Activated CD4-positive, alpha-beta T cell treated with anti-CD3 and anti-CD28 coated beads, Interleukin-2, amount 50 U/mL, for 48 hours (primary cell): ENCODE results near the gene SMIM38.
"Not testable (repeated sequence)": the region's sequence is repeated elsewhere in the genome, so short reads cannot be mapped to it uniquely, and the experiment has no call there.

Source experiments
- DNase-seq, 2 experiments: peaks; one replicate each; pipeline ENCODE4 v3.0.0-alpha.2; 2020

The SMIM38 gene

GRCh38 chr11:69141742-69142141 lies 14.0 kb upstream of the SMIM38 start:
- DNase-seq, result no peak

- DNase-seq, result no peak
Measured at GRCh38 chr11:69142895-69143294, 12.8 kb upstream of the SMIM38 start.

DNA sequence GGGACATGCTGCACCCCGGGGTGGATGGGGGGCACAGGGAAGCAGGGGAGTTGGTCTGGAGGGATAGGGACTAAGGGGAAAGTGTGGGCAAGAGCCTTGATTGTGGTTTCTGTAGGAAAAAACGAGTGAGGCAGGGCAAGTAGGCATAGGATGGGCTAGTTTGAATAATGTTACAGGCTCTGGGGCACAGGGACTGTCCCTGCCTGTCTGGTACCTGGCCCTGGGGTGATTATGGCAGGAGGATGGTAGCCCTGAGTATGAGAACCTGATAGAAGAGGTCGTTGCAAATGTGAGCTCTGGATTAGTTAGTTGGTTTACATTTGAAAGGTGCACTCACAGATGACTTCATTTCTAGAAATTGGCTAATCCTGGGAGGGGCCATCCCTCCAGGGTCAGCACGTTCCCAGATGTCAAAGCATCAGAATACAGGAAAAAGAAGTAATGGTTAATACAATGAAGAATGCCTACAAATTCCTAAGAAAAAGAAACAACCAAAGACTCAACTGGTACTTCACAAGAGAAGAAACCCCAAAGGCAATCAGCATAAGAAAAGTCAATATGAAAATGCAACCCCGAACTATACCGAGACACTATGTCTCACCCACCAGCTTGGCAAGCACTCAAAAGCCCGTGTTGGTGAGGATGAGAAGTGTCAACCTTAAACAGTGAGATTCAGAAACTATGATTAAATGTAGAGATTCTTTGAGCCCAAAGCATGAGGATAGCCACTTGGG lies 11.3 kb upstream of the SMIM38 start:
- DNase-seq, result peak; percentile 54 to 65

GRCh38 chr11:69145050-69145380 lies 10.7 kb upstream of the SMIM38 start:
- no peak for DNase-seq

DNA sequence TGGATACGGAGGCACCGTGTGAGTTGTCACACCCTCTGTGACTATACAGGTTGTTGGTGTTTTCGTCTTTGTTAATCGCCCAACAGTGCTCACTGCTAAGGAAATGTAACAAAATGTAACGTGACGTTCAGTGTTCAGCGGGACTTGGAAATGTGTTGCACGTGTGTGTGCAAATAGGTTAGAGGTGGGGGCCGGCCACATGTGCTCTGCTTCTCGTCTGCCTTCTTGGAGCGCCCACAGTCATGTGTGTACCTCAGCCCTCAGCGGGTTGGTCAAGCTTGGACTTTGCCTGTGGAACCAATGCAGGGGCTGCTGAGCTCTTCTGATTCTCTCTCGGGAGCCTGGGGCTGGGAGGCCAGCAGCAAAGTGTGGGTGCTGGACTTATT lies 7.4 kb upstream of the SMIM38 start:
- no peak for DNase-seq

GRCh38 chr11:69148806-69149205 lies 6.9 kb upstream of the SMIM38 start:
- DNase-seq, result no peak

DNA sequence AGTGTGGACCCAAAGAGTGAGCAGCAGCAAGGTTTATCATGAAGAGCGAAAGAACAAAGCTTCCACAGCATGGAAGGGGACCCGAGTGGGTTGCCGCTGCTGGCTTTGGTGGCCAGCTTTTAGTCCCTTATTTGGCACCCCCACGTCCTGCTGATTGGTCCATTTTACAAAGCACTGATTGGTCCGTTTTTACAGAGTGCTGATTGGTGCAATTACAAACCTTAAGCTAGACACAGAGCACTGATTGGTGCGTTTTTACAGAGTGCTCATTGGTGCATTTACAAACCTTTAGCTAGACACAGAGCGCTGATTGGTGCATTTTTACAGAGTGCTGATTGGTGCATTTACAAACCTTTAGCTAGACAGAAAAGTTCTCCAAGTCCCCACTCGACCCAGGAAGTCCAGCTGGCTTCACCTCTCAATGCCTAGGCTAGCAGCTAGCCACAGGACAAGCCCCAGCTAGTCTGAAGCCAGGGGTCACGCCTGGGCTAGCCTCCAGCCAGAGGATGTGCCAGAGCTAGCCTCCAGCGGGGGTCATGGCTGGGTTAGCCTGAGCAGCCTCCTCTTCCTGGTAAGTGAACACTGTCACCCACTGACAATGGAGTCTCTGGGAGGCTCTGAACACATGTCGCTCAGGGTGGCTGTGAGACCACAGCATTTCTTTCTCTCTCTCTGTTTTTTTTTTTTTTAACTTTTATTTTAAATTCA lies 6.2 kb upstream of the SMIM38 start:
- not testable (repeated sequence) for DNase-seq

GRCh38 chr11:69150175-69150574 lies 5.6 kb upstream of the SMIM38 start:
- DNase-seq, result no peak

DNA sequence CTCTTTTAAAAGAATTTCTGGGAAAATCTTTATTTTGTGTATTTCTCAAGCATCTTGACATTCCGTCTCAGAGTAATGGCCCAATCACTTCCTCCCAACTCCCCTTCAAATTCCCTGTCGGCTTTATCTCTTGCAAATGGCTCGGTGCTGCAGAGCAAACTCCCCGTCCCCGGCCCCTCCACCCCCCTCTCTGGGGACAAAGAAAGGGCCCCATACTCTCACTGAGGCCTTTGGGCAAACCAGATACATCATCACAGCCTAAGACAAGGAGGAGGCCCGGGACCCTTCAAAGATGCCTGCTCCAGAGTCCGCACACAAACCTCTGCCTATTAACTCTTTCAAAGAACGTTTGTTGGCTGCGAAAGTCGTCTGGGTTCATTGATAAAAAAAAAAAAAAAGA lies 3.9 kb upstream of the SMIM38 start:
- DNase-seq, result no peak

GRCh38 chr11:69152733-69153421 lies 2.9 kb upstream of the SMIM38 start:
- no peak for DNase-seq

- no peak for DNase-seq
Measured at GRCh38 chr11:69153661-69154060, 2.1 kb upstream of the SMIM38 start.

- no peak for DNase-seq
Measured at GRCh38 chr11:69154211-69154913, 1.4 kb upstream of the SMIM38 start.

- DNase-seq, result no peak
Measured at GRCh38 chr11:69154938-69155301, 815 bp upstream of the SMIM38 start.

- no peak for DNase-seq
Measured at GRCh38 chr11:69156235-69156639, 502 bp downstream of the SMIM38 start.

GRCh38 chr11:69156673-69157155 lies 979 bp downstream of the SMIM38 start:
- no peak for DNase-seq

DNA sequence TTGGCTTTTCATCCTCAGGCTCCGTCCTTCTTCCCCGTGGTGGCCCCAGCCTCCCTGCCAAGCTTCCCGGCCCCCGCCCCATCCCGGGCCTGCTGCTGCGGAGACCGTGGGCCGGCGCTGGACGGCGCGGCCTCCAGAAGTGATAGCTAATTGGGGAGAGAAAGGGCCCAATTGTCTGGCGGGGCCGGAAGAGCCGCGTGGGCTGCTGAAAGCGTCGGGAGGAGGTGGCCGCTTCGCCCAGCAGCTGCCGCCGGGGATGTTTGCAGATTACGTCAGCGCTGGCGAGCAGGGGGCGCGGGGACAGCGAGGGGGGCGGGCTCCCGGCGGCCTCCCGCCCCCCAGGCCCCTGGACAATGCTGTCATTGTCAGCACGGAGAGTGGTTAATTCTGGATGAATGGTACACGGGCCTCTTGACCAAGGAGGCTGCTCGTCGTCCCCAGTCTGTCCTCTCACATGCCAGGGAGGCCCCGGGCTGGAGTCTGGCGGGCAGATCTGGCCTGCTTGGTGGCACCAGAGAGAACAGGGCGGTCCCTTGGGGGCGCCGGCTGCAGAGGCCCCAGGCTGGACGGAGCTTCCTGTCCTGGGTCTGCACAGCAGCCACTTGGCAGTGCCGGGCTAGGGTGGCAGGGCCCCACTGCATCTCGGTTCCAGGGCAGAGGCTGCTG lies 1.6 kb downstream of the SMIM38 start:
- no peak for DNase-seq

DNA sequence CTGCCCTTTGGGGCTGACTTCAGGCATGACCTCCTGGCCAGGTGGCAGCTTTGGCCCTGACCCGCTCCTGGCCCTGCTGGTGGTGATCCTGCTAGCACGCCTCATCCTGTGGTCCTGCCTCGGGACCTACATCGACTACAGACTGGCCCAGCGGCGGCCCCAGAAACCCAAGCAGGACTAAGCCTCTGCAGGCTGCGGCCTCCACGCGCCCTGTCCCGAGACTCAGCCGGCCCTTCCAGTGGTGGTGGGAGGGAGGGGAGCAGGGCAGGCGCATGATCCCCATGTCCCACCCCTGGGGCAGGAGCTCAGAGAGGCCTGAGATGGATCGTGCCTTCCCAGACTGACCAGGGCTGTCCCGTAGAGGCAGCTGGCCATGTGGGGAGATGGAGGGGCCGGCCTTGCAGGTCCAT lies 2.1 kb downstream of the SMIM38 start:
- no peak for DNase-seq

DNA sequence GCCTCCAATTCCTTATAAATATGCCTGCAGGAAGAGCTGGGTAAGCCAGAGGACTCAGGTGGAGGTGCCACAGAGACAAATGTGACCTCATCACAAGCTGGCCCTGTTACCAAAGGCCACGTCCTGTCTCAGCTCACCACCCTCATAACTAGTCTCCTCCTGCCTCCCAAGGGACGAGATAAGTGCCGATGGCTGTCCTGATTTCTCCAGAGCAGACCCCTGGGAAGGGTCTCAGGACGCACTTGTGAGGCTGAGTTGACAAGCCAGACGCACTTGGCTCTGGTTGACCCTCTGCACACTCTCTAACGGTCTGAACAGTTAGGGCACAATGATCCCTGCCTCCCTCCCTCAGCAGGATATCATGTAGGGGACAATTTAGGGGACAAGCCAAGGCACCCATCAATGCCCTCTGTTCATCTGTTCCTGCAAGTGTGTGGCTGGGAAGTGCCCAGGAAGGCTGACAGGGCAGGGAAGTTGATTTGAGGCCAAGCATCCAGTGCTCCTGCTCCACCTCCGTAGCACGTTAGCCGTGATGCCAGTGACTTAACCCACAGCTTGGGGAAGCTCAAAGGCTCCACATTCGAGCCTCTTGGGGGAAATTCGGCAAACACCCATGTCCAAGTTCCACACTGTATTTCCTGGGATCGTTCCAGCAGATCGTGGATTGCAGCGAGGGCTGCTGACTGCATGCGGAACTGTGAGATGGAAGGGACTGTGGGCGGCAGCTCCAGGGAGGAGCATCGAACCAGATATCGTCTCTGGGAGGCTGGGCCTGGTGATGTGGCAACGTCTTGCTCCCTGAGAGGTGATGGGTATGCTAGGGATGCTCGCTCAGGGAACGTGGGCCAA lies 2.8 kb downstream of the SMIM38 start:
- DNase-seq, result no peak

DNA sequence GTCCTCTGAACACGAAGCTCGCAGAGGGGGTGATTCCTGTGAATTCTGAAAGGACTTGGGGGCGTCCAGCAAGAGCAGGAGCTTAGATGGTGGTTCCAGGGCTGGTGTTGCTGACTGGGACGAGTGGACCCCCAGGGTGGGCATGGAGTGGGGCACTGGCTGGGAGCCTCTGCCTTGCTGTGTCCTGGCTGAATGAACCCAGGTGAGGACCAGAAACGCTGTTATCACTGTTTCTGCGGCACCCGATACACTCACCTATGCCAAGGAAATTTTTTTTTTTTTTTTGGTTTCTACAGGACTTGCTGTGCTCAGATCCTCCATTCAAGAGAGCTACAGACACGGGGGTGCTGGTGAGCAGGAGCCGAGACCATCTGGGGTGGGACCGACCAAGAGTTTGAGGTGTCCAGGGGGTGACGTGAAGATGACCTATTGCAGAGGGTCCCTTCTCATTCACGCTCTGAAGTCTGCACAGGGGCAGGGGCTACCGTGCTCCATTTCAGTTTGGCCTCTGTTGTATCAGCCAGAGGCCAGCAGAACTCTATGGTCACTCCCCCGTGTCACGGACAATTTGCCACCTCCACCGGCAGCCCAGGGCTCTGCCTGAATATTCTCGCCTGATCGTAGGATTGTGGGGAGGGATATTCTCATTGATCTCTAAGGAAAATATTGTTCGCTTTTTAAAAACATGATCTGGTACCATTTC lies 3.6 kb downstream of the SMIM38 start:
- no peak for DNase-seq

DNA sequence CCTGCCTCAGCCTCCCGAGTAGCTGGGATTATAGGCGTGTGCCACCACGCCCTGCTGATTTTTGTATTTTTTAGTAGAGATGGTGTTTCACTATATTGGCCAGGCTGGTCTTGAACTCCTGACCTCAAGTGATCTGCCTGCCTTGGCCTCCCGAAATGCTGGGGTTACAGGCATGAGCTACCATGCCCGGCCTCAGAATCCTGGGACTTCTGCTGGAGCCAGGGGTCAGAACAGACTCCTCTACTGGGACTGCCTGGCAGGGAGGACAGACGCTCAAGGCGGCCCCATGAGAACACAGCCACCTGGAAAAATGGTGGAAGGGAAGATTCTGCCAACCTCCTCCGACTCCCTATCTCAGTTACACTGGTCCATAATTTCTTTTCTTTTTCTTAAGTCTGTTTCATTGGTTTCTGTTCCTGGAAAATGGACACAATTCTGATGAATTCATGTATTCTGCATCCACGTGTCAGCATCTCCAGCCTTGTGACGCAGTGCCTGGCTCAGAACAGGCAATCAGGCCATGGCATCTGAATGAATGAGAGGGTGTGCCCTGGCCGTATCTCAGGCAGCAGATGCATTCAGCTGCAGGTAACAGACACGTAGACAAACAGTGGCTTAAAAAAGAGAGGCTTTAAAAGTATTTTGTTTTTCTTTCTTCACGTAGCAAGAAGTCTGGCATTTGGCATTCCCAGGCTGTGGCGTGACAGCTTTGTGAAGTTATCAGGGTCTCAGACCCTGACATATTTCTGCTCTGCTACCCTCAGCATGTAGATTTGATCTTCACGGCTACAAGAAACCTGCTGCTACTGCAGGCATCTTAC lies 4.8 kb downstream of the SMIM38 start:
- DNase-seq, result no peak

DNA sequence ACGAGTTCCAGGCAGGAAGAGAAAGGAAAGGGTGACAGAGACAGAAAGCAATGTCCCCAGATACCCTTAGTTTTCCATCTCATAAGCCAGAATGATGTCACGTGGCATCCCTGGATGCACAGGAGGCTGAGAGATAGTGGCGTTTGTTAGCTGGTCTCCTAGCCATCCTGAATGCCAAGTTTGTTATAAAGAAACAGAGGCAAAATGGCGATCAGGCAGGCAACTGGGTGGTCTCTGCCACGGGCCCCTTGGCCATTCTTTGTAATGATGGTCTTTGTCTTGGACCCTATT lies 5.3 kb downstream of the SMIM38 start:
- no peak for DNase-seq
